Tibial nerve (tissue), 3 donors: Measurements from ENCODE around the gene CLASRP.

Source experiments
- POLR2A ChIP-seq, 2 donors: fragments of 450-650 bp; IDR thresholded peaks; one replicate each; pipeline ENCODE4 v1.6.1; 2017; ENCODE audit warnings: antibody characterized with exemption in 2 of 2, mild to moderate bottlenecking in 2 of 2, moderate library complexity in 2 of 2
- TF ChIP-seq, protein P1 (sequence below), 5 experiments: fragments of 200-600 bp in 3 of 5; fragments of 450-650 bp in 2 of 5; sonication (generic) in 3 of 5; IDR thresholded peaks; one replicate each; pipeline ENCODE4 v1.5.1; 2016 to 2019; ENCODE audit warnings: antibody characterized with exemption in 5 of 5, mild to moderate bottlenecking in 3 of 5, moderate library complexity in 2 of 5

DNA sequence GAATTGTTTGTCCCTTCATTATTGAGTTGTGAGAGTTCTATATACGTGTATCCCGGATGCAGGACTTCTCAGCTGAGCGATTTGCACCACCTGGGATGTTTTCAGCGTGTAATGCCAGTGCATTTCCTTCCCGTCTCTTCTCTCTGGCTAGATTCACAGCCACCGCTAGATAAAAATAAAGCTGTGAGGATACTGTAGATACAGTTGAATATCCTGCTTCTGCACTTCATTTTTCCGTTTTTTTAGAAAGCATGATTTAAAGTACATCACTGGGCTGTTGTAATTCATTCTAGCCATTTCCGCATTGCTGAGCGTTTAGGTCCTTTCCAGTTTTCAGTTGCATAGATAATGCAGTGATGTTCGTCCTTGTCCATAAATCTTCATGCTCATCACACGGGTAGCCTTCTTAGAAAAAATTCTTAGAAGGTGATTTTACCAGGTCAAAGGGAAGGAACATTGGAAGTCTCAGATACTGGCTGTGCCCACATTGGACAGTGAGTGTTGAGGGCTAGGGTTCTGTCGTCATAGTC lies 68.8 kb downstream of the CLASRP start:
- no peak for TF ChIP-seq POLR2A (IDR thresholded peaks at IDR 0.05)
- TF ChIP-seq, protein P1, sequence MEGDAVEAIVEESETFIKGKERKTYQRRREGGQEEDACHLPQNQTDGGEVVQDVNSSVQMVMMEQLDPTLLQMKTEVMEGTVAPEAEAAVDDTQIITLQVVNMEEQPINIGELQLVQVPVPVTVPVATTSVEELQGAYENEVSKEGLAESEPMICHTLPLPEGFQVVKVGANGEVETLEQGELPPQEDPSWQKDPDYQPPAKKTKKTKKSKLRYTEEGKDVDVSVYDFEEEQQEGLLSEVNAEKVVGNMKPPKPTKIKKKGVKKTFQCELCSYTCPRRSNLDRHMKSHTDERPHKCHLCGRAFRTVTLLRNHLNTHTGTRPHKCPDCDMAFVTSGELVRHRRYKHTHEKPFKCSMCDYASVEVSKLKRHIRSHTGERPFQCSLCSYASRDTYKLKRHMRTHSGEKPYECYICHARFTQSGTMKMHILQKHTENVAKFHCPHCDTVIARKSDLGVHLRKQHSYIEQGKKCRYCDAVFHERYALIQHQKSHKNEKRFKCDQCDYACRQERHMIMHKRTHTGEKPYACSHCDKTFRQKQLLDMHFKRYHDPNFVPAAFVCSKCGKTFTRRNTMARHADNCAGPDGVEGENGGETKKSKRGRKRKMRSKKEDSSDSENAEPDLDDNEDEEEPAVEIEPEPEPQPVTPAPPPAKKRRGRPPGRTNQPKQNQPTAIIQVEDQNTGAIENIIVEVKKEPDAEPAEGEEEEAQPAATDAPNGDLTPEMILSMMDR (IDR thresholded peaks at IDR 0.05) = no peak
